Fibroblast of skin of right quadriceps (primary cell): ENCODE data around the gene SREBF2.
"Not testable (repeated sequence)": the region's sequence is repeated elsewhere in the genome, so short reads cannot be mapped to it uniquely, and the experiment has no call there.

ENCODE experiments used
- DNase-seq: peaks from one replicate; pipeline ENCODE4 v3.0.0-alpha.2; 2013

SREBF2 gene

DNA sequence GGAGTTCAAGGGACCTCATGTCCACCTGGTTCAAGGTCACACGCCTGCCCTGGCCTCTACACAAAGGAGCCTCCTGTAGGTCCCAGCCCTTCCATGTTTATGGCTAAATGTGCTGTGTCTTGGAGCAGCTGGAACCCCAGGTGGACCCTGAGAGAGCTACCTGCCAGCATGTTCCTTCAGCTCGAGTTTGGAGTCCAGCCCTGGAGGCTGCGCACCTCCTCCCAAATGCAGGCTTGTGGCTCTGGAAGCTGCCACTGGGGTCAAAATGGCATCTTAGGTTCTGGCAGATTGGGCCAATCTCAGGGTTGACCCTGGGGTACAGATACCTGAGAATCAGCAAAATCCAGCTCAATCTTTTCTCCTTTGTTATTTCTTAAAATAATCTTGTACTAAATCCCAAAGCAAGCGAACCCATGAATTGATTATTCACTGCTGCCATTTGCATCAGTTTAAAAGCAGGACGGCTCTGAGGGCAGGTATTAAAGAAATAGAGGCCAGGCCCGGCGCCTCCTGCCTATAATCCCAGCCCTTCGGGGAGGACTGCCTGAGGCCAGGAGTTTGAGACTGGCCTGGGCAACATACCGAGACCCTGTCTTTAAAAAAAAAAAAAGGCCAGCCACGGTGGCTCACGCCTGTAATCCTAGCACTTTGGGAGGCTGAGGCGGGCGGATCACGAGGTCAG, 90.8 kb downstream of the SREBF2 start:
- no peak for DNase-seq

DNA sequence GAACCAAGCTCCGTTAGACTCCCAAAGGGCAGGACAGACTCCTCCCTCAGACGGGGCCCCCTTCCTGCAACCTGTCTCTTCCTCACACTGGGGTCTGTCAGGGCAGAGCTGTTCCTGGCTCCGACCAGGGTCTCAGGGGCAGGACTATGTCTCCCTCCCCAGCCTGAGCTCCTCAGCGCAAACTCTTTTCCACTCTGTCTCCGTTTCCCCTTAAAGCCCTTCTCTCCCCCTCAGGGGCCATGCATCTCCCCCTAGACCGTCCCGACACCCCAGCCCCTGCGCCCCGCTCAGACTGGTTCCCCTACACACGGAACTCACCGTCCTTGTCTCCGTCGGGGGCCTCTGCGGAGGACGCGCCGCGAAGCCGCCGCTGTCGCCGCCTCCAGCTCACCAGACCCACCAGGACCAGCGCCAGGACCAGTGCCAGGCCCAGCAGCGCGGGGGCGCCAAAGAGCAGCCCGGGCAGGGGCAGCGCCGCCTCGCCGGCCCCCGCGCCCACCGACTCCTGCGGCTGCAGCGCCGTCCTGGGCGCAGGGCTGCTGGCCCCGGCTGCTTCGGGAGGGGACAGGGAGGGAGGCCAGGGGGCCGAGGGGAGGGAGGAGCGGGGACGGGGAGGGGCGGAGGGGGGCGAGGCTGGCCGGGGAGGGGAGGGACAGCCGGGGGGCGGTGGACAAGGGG, 93.0 kb downstream of the SREBF2 start:
- DNase-seq = peak; percentile 36

DNA sequence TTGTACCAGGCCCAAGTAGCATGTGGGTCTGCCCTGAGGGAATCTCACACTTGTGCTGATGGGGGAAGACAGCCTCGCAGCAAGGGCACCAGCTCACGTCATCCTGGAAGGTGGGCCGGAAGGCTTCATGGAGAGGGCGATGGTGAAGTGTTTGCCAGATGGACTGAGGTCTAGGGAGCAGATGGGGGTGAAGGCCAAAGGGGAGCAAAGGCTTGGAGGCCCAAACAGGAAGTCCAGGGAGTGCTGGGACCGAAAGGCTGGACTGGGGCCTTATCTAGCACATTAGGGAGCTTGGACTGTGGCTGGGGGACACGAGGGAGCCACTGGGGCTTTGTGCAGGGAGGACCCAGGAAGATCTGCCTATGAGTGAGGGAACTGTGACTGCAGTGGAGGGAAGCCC, 94.9 kb downstream of the SREBF2 start:
- no peak for DNase-seq

DNA sequence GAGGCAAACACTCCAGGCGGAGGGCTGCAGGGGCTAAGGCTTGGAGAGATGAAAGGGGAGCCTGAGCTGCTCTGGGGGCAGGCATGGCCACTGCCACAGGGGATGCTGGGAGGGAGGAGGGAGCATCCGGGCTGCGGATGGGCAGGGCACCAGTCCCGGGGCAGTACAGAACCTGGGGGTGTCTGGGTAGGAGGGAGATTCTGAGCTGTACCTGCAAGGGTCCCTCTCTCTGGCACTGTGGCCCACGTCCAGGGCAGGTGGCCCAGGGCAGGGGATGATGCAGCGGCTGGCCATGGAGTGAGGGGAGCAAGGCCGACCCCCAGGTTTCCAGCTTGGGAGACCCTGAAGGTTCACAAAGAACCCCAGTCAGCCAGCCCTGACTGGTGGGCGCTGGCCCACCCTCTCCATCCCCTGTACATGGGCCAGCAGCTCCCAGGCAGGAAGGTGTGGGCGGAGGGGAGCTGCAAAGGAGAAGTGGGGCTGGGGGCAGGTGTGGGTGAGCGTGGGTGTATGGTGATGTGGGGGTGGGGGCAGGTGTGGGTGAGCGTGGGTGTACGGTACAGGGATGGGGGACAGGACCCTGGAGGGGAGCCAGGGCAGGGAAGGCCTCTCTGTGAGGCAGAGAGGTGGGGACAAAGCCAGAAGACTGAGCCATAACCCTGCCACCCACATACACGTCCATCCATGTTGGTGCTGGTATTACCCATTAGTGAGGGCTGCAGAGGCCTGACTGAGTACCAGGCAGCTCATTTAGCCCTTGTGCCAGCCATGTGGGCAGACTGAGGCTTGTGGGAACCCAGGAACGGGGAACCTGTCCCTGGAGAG, 95.9 kb downstream of the SREBF2 start:
- DNase-seq = no peak

DNA sequence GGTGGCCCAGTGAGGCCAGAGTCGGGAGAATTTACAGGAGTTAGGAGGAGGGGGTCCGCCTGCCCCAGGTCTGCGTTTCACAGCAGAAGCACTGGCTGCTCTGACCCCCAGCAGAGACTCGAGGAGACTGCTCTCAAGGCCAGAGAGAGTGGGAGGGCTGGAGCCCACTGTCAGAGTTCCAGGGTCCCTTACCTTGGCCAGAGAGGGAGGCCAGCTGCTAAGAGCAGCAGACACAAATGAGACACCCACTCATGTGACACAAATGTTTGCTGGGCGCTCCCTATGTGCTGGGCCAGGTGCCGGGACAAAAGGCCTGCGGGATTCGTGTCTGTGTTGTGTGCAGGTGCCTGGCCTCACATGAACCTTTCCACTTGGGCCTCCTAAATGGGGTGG, 96.5 kb downstream of the SREBF2 start:
- no peak for DNase-seq

DNA sequence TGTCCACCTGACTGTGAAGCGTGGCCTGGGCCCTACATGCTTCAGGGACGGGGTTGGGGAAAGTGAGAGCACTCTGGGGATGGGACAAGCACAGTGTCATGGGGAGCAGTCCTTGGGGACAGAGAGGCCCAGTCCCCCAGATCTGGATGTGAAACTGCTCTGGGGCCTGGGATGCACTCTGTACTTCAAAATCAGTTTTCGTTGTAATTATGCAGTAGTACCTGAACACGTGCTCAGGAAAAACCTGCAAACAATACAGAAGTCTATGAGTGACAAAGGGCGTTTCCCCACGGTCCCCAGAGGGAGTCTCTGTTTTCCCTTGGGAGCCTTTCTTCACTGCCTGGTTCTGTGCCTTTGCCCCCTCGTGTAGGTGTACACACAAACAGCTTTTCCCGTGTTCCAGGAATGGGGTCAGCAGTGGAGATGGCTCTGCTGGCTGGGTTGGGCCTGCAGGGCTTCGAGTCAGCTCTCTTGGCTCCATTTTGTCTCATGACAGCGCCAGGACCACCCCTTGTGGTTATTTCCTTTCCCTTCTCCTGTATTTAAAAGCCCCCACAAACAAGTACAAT, 98.9 kb downstream of the SREBF2 start:
- no peak for DNase-seq

DNA sequence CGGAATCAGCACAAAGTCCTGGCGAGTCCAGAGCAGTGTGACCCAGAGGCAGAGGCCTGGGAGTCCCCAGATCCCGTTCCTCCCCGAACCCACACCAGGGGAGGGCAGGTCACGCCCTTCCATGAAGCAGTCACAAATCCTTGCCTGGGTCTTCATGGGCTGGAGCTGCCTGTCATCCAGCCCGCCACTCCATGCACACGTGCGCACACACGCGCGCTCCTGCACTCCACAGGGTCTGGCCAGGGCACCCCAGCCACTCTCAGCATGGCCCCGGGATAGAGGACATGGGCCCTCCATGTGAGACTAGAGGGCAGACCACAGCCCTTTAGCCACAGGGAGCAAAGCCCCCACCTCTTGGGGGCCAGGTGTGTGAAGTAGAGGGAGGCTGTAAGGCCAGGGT, 99.4 kb downstream of the SREBF2 start:
- no peak for DNase-seq

DNA sequence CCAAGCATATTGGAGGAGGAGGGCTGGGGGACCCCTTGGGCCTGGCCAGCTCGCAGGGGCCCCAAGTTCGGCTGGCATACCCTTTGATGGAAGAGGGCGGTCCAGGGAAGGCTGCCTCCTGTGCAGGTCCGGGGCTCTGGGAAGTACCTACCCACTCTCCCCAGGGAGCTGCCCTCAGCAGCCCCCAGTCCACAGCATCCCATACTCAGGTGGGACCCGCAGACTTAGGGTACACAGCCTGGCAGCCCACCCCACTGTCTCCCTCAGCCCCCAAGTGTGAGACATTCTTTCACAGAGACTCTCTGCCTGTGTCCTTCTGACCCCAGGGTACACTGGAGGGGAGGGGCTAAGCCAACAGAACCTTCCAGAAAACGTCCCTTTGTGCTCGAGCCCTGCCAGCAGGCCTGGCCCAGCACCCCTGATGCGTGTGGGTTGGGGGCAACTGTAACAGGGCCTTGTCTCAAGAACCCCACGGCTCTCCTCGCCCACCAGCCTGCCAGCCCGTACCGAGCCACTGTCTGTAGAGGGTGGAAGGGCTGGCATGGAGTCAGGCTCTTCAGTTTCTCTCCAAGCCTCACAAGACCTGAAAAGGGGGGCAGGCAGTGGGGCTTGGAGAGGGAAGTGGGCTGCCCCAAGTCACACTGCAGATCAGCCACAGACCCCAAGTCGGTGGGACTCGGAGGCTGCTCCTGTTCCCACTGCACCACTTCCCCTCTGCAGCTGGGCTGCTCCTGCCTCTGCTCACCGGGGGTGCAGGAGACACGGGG, 100.7 kb downstream of the SREBF2 start:
- no peak for DNase-seq

DNA sequence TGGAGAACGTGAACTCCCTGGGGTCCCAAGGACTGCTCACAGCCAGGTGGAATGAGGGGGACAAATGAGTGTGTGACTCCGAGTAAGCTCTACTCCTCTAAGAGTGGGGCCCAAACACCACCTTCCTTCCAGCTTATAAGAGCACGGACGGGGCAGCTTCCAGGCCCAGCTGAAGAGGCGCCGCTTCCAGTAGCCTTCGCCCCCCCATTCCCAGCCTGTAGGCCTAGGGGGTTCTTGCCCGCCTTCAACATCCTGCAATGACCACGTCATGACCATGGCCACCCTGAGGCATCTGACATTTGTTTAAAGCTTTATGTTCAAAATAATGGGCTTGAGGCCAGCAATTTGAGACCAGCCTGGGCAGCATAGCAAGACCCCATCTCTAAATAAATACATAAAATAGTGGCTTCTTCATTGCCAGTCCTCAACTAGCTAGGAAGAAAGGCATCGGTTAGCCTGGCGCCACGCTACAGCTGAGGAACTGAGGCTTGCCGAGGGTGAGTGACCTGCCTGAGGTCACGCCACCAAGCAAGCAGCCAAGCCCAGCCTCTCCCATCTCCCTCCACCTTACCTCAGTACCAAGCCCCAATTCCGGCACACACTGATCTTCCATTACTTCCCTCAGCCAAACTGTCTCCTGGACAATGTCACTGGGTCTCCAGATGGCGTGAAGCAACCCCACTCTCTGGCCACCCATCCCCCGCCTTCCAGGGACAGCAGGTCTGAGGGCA, 101.5 kb downstream of the SREBF2 start:
- DNase-seq = no peak

DNA sequence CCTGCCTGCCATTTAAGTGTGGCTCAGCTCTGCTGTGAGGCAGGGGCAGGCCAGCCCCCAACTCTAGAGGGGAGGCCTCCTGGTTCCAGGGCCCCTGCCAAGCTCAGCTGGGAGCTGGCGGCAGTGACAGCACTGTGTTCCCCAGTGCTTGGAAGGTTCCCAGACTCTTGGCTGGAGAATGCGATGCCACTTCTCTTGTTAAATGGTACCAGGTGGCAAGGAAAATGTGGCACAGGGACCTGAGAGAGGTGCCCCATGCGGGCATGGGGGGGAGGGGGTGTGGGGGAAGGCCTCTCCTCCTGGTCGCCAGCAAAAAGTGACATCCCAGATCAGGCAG, 102.1 kb downstream of the SREBF2 start:
- no peak for DNase-seq

DNA sequence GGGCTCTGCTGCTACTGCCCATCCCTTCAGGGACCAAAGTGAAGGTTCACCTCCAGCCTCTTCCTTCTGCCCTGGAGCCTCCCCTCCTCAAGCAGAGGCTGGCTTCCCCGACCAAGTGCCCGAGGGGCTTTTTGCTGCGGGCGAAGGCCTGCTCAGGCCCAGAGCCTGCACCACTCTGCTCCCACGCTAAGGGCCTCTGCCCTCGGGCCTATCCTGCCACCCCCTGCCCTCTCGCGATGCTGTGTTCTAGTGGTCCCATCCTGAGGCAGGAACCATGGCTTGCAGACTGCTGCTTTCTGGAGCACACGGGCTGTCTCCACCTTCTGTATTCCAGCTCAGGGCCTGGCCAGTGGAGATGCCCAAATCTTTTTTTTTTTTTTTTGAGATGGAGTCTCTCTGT, 102.6 kb downstream of the SREBF2 start:
- no peak for DNase-seq

DNA sequence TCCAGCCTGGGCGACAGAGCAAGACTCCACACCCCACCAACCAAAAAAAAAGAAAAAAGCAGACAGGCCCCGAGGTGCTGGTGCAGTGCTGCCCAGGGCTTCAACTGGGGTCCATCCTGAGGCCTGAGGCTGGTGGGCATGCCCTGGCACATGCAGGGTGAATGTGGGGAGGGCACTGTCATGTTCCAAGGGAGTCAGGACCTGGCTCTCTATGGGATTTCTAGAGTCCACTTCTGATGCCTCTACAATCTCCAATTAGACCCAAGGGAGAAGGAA, 103.9 kb downstream of the SREBF2 start:
- no peak for DNase-seq

DNA sequence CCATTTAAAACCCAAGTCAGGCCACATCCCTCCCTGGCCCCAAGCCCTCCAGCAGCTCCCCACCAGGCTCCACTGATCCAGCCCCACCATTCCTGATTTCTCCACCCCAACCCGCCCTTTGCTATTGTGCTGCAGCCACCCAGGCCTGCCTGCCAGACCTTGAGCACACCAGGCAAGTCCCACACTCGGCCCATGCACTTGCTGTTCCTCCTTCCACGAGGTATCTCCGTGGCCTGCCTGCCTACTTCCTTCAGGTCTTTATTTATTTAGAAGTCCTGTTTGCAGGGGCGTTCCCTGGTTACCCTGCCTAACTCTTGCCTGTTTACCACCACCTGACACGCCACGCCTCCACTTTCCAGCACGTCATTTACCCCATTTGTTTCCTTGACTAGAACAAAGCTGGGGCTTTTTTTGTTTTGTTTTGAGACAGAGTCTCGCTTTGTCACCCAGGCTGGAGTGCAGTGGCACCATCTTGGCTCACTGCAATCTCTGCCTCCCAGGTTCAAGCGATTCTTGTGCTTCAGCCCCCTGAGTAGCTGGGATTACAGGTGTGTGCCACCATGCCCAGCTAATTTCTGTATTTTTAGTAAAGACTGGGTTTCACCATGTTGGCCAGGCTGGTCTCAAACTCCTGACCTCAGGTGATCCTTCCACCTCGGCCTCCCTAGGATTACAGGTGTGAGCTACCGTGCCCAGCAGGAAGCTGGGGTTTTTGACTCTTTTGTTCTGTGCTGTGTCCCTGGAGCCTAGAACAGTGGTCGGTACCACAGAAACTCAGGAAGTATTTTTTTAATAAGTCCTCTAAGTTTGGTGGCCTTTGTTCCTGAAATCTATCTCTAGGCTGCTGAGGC, 107.3 kb downstream of the SREBF2 start:
- no peak for DNase-seq

DNA sequence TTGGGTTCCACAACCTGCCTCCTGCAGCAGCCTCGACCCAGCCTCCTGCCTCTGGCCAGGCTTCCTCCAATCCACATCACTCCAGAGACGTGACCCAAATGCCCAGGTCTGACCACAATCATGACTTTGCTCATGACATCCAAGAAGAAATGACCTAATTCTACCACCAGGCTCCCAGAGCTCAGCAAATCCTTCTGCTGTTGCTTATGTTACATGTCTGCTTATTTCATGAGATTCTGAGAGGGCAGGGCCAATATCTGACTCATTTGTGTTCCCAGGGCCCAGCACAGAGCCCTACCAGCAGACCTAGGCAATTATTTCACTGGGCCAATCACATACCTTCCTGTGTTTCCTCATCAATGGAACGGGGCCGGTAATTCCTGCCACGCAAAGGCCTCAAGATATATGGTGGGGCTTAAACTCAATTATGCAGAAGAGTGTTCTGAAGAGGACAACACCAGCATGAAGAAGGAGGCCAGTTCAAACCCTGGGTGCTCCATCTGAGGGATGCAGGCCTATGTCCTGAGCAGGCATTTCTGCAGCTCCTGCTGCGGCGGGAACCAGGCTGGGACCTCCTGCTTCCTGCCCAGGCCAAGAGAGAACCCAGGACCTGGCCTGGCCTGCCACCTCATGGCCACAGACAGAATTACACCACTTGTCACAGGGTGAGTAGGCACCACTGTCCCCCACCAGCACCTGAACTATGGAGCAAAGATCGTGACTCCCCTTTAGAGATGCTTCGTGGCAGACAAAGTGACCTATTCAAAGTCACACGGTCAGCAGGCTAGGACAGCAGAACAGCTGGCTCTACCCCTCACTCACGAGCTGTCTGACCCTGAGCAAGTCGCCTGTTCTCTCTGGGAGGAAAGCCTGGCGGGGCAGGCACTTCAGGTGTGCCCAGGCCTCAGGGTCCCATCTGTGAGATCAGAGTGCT, 108.2 kb downstream of the SREBF2 start:
- DNase-seq = peak; percentile 81

DNA sequence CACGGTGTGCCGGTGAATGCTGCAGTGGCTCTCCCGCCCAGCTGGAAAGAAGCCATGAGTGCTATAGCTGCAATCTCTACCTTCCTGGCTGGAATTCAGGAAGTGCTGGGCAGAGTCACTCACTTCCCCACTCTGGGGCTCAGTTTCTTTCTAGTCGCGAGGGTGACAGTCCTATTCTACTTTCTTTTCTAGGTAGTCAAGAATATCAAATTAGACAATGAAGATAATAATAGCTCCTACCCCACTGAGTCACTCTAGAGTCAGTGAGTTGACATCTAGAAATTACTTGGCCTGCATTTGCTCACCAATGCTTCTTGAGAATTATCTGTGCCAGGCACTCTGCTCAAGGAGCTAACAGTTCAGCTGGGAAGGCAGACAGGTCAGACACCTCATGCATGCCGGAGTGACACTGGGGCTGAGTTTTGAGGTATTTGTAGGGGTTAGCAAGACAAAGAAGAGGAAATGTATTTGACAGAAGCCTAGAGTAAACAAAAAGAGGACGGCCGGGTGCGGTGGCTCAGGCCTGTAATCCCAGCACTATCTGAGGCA, 110.8 kb downstream of the SREBF2 start:
- no peak for DNase-seq

DNA sequence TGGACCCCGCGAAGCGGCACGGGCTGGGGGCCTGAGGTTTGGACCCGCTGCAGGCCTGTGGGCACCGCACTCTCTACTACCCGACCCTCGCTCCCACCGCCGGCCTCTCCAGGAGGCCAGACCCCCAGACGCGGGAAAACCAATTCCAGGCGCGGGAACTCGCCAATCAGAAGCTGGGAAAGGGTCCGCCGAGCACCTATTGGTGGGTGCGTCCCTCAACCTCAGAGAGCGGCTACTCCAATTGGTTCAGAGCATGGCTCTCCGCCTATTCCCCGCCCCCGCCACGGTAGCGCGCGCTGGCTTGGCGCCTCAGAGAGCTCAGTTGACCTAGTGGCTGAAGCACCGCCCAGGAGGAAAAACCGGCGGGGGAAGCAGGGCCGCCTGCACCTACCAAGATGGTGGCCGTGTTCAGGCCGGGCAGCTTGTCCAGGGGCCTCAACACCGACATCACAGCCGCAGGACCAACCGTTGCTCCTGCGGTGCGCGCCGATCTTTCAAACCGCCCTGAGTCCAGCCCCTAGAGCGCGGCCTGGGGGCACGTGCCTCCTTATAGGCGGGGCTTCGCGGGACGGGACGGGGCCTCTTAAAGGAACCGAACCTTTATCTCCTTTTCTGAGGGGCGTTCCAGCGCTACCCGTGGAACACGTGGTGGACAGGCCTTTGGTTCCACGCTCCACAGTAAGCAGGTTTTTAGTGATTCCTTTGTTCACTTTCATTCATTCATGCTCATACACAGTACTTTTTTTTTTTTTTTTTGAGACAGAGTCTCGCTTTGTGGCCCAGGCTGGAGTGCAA, 113.9 kb downstream of the SREBF2 start, which contains the start of gene CENPM:
CENPM (minus strand) TSS at position 524 of the 795 bp plus-strand sequence; CDS start at position 448, 76 bp downstream.
- DNase-seq = peak; percentile 94

DNA sequence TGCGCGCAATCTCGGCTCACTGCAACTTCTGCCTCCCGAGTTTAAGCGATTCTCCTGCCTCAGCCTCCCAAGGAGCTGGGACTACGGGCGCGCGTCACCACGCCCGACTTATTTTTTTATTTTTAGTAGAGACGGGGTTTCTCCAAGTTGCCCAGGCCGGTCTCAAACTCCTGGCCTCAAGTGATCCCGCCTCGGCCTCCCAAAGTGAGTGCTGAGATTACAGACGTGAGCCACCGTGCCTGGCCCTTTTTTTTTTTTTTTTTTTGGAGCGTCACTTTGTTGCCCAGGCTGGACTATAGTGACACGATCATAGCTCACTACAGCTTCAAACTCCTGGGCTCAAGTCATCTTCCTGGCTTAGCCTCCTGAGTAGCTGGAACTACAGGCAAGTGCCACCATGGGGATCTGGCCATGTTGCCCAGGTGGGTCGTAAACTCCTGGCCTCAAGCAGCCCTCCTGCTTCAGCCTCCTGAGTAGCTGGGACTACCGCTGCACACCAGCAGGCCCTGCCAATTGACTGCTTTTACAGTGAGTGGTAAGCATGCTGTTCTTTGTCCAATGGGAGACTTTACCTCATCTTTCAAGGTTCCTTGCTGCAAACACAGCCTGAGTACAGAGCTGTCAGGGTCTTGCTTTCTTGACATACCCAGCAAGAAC, 114.6 kb downstream of the SREBF2 start:
- no peak for DNase-seq

DNA sequence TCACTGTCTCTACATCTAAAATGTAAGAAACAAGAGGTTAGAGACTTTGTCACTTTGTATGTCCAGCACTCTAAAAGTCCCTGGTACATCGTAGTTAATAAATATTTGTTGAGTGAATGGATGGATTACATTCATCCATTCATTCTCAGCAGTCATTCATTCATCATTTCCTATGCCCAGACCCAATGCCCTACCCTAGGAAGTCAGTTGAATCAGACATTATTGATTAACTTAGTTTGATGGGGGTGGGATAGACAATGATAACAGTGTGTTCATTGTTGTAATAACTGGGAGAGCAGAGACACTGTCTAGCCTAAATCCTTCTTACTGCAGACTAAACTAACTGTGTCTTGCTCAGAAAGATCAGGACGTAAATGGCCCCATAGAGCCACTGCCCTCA, 115.2 kb downstream of the SREBF2 start:
- no peak for DNase-seq

DNA sequence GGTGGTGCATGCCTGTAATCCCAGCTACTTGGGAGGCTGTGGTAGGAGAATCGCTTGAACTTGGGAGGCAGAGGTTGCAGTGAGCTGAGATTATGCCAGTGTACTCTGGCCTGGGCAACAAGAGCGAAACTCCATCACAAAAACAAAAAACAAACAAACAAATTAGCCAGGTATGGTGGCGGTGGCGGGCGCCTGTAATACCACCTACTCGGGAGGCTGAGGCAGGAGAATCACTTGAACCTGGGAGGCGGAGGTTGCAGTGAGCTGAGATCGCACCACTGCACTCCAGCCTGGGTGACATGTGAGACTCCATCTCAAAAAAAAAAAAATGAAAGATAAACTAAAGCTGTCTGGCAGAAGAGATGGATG, 116.0 kb downstream of the SREBF2 start:
- not testable (repeated sequence) for DNase-seq
